GM10248 (cell line): ENCODE results near the gene ZFPL1.

Experiments
- CTCF ChIA-PET: fragments of 300-600 bp; sonication (Branson Sonifier 250); formaldehyde crosslinking; extraction: SDS; loops from one replicate; lab custom pipeline; 2021; ENCODE audit warnings: antibody characterized with exemption; lab: Yijun Ruan, JAX
- POLR2A ChIA-PET: fragments of 350-650 bp; sonication (Branson Sonifier 250); formaldehyde crosslinking; extraction: SDS; loops from one replicate; lab custom pipeline; 2020; ENCODE audit warnings: antibody characterized with exemption; lab: Yijun Ruan, JAX
- DNase-seq: peaks from one replicate; pipeline ENCODE4 v3.0.0; 2012; ENCODE audit errors: extremely low spot score
- TF ChIP-seq, protein P1 (sequence below): IDR thresholded peaks from 2 replicates; pipeline ENCODE4 v1.5.1; 2012; ENCODE audit warnings: mild to moderate bottlenecking, low read depth; ENCODE audit errors: extremely low read depth, missing control alignments, control extremely low read depth

The ZFPL1 gene

DNA sequence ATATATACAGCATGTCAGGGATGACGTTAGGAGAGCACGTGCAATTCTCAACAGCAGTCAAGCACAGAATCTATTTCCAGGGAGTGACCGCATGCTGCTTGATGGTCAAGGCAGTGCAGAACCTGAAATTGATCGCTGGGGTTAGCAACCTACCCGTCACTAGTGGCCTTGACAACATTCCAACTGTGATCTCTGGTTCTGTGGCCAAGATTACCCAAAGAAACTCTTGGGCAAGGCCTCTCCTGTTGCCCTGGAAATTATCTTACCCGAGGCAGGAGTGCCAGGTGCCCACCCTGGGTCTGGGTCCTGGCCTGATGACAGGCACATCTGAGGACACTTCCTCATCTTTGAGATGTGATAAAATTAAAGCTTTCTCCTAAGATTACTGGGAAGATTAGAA lies 29.8 kb downstream of the ZFPL1 start:
- CTCF ChIA-PET: interaction anchor here (1.1 to 7.5 kb wide), 7 partner anchors 13 to 101 kb away, joined by 3 to 165 read pairs (median 5); partner anchors contain the start of genes ARL2, SNX15 and VPS51
- POLR2A ChIA-PET: interaction anchor here (1.6 kb wide), 1 partner anchor 8 kb away, joined by 10 read pairs; the partner anchor contains the start of genes FAU and MRPL49
- TF ChIP-seq, protein P1, sequence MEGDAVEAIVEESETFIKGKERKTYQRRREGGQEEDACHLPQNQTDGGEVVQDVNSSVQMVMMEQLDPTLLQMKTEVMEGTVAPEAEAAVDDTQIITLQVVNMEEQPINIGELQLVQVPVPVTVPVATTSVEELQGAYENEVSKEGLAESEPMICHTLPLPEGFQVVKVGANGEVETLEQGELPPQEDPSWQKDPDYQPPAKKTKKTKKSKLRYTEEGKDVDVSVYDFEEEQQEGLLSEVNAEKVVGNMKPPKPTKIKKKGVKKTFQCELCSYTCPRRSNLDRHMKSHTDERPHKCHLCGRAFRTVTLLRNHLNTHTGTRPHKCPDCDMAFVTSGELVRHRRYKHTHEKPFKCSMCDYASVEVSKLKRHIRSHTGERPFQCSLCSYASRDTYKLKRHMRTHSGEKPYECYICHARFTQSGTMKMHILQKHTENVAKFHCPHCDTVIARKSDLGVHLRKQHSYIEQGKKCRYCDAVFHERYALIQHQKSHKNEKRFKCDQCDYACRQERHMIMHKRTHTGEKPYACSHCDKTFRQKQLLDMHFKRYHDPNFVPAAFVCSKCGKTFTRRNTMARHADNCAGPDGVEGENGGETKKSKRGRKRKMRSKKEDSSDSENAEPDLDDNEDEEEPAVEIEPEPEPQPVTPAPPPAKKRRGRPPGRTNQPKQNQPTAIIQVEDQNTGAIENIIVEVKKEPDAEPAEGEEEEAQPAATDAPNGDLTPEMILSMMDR: no peak
- DNase-seq: no peak

DNA sequence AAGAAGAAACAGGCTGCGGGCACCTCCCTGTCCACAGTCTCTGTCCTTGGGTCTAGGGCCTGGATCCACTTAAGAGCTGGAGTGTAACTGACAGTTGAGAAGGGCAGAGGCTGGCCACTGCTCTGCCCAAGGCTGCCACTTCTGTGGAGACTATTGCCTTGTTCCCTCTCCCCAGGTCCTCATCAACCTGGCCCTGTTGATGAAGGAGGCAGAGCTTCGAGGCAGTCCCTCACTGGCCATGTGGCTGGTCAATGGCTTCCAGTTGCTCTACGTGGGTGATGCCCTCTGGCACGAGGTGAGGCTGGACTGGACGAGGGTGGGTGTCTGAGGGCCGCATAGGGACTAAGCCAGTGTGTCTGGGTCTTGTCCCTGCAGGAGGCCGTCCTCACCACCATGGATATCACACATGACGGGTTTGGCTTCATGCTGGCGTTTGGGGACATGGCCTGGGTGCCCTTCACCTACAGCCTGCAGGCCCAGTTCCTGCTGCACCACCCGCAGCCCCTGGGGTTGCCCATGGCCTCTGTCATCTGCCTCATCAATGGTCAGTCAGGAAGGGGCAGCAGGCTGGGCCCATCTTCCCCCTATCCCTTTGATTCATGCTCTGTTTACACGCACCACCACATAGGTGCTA lies 30.6 kb downstream of the ZFPL1 start:
- CTCF ChIA-PET: interaction anchor here (1.4 to 7.5 kb wide), 2 partner anchors 16 to 101 kb away, joined by 5 to 165 read pairs; partner anchors contain the start of genes ARL2 and VPS51
- POLR2A ChIA-PET: interaction anchor here (1.6 kb wide), 1 partner anchor 7 kb away, joined by 10 read pairs; the partner anchor contains the start of genes FAU and MRPL49
- TF ChIP-seq, protein P1: no peak
- no peak for DNase-seq

DNA sequence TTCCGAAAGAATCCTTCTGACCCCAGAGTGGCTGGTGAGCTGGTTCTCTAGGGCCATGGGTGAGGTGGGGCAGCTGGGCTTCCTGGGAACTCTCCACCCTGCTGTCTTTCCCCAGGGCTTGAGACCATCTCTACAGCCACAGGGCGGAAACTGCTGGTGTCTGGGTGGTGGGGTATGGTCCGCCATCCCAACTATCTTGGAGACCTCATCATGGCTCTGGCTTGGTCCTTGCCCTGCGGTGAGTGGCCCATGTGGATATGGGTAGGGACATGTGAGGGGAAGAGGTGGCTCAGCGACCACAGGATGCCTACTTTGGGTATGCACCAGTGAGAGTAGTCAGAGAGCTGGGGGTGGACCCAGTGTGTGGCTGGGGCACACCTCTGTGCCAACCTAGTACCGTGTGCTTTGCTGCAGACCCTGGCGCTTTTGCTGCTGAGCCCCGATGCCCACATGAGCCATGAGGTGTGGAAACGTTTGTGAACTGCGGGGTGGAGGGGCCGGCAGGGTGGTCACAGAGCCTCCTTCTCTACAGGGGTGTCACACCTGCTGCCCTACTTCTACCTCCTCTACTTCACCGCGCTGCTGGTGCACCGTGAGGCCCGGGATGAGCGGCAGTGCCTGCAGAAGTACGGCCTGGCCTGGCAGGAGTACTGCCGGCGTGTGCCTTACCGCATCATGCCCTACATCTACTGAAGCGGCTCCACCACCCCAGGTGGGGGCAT lies 31.5 kb downstream of the ZFPL1 start:
- TF ChIP-seq, protein P1: no peak
- CTCF ChIA-PET: interaction anchor here (0.6 to 7.2 kb wide), 5 partner anchors 19 to 265 kb away, joined by 3 to 73 read pairs (median 5); partner anchors contain the start of genes ARL2, CAPN1 and SYVN1
- POLR2A ChIA-PET: interaction anchor here (0.6 kb wide), 2 partner anchors 20 to 197 kb away, joined by 4 to 6 read pairs; no protein-coding TSS in a partner anchor
- no peak for DNase-seq

DNA sequence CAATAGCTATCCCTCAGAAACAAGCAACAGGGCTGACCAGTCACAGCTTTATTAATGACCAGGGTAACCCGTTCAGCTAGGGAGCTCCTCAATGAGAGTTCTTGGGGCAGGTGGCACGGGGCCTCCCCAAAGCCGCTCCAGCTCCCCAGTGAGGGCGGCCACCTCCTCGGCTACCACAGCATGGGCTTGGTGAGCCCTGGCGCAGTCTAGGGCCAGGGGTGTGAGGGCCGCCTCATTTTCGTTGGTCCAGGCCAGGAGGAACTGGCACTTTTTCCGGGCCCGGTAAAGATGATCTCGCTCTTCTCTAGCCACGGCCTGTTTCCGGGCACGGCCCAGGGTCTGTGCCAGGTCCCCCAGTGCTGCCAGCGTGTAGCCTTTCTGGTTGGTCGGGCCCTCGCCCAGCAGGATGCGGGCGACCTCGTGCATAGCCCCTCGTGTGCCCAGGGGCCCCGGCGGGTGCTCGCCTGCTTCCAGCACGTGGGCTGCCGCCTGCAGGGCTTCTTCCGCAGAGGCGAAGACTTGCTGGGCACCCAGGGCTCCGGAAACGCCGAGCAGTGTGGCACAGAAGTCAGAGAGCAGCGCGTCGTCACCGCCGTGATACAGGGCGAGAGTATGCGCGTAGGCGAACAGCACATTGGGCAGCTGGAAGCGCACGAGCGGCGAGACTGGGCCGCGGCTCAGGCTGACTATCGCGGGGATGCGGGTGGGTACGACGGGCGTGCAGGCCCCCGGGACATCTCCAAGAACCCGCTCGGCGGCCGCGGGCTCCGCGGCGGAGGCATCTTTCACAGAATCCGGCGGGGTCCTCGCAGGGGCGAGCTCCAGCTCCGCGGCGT lies 32.6 kb downstream of the ZFPL1 start:
- POLR2A ChIA-PET: interaction anchor here (0.6 to 1.3 kb wide), 6 partner anchors 15 to 382 kb away, joined by 3 to 7 read pairs (median 5); partner anchors contain the start of genes MALAT1, POLA2 and SF1
- DNase-seq: no peak
- TF ChIP-seq, protein P1: no peak
- CTCF ChIA-PET: interaction anchor here (0.6 to 7.2 kb wide), 16 partner anchors 10 to 268 kb away, joined by 3 to 73 read pairs (median 5); partner anchors contain the start of genes ARL2, CAPN1, SAC3D1 and SYVN1

DNA sequence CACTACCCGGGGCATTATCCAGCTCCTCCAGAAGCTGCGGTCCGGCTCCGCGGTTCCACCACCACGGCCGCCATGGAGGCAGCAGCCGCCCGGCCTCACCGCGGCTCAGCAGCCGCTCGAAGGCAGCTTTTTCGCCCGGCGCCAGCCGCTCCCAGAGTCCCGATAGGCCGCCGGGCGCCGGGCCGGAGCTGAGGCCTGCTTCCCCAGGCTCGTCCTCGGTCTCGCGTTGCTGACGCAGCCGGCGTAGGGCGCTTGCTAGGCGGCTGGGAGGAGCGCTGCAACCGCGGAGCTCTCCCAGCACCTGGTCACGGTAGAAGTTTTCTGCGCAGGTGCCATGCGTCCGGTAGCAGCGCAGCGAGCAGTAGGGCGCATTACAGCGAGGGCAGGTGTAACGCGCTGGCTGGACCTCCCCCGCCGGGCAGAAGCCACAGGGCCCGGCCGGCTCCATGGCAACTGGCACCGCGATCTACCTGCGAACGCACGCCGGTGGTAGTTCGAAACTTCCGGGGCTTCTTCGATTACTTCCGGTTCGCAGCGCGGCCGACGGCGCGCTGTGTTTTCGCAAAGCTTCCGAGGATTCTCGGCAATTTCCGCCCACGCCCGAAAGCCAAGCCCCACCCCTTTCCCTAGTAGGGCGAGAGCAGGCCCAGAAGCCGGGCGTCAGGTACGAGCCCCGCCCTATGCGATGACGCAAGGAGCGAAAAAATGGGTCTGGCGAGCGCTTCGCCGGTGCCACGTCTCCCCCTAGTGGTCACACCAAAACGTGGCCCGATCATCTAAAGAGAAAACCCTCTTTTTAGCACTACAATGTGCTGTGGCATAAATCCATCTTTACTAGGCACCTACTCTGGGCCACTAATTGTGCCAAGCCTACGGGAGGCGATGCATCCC lies 33.4 kb downstream of the ZFPL1 start, which contains the start of gene ZNHIT2:
Gene ZNHIT2 (minus strand): TSS at position 496 of the 891 bp plus-strand sequence. CDS start 48 bp downstream, at position 448.
- POLR2A ChIA-PET: interaction anchor here (0.6 to 1.3 kb wide), 10 partner anchors 14 to 734 kb away, joined by 3 to 7 read pairs (median 4); partner anchors contain the start of genes CDC42BPG, MALAT1, POLA2 and SF1
- peak; percentile 95 for DNase-seq
- CTCF ChIA-PET: interaction anchor here (0.6 to 7.2 kb wide), 24 partner anchors 9 to 269 kb away, joined by 3 to 73 read pairs (median 5); partner anchors contain the start of genes ARL2, CAPN1, SAC3D1 and SYVN1
- TF ChIP-seq, protein P1: peak; percentile 84
